HG02571 (cell line): ENCODE results near the gene CEP72.
"Not testable (repeated sequence)": the region's sequence is repeated elsewhere in the genome, so short reads cannot be mapped to it uniquely, and the experiment has no call there.

Source experiments
- ATAC-seq: cut with Tn5 transposase; IDR thresholded peaks from one replicate; pipeline ENCODE4 v1.9.1; 2021; ENCODE audit warnings: mild to moderate bottlenecking, moderate library complexity; ENCODE audit not compliant: unreplicated experiment

The CEP72 gene

DNA sequence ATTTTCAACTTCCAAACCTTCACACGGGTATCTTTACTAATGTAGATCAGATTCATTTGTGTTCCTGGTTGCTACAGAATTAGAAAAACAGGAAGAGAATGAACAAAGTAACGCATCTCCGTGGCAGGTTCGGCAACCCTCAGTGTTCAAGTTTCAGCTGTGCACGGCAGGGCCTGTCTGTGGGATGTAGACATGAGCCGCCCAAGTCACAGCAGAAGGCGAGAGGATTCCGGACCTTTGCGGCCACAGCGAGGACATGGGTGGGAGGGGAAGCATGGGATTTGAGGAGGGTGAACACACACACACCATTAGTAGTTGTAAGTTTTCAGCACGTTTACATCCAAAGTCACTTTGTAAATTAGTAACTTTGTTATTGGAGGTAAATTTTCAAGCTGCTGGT, 31.7 kb upstream of the CEP72 start:
- no peak for ATAC-seq

DNA sequence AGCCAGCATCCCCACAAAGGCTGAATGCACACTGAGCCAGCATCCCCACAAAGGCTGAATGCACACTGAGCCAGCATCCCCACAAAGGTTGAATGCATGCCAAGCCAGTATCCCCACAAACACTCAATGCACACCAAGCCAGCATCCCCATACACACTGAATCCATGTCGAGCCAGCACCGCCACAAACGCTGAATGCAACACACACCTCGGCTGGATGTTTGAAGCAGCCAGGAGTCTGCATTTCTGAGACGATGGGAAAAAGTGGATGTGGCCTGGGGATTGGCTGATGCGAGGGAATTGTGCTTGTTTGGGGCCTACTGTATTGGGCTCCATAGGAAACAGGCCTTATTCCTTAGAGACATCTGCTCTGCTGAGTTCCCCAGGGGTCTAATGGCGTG, 30.9 kb upstream of the CEP72 start:
- ATAC-seq, result no peak

DNA sequence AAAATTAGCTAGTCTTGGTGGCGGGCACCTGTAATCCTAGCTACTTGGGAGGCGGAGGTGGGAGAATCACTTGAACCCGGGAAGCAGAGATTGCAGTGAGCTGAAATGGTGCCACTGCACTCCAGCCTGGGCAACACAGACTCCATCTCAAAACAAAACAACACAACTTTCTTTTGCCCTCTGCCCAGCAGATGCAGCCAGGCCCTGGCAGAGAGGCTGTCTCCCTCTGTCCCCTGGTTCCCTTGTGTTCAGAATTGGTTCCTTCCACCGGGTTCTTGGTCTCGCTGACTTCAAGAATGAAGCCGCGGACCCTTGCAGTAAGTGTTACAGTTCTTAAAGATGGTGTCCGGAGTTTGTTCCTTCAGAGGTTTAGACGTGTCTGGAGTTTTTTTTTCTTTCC, 30.2 kb upstream of the CEP72 start:
- no peak for ATAC-seq

DNA sequence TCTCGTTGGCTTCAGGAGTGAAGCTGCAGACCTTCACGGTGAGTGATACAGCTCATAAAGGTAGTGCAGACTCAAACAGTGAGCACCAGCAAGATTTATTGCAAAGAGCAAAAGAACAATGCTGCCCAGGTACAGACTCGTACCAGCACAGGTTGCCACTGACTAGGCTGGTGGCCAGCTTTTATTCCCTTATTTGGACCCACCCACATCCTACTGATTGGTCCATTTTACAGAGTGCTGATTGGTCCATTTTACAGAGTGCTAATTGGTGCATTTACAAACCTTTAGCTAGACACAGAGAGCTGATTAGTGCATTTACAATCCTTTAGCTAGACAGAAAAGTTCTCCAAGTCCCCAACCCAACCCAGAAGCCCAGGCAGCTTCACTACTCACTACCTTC, 29.7 kb upstream of the CEP72 start:
- not testable (repeated sequence) for ATAC-seq

DNA sequence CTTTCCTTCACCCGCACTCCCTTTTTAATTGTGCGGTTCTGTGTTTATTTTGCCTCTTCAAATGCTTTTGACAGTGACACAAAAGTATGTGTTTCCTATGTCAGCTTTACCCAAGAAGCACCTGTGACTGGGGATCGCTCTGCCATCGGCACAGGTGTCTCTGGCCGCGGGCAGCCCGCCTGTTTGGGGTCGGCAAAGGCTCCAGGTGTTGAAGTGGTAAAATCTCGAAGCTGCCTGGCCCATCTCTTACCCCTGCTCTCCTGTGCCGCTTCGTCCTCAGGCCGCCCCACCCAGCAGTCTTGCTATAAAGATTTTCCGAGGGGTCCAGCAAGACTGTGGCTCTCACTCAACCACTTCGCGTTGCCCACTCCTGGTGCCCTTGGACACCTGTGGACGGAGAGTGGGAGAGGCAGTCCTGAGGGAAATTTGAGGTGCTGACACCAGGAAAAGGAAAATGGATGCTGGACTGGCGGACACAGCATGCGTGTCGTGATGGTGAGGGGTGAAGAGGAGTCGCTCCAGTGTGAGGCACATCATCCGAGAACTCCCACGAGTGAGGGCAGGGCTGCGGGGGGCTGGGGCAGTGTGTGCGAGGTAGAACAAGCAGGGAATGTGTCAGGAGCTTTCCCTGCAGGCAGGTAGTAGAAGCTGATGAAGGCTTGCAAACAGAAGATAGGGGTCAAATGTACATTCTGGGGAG, 29.1 kb upstream of the CEP72 start:
- no peak for ATAC-seq

DNA sequence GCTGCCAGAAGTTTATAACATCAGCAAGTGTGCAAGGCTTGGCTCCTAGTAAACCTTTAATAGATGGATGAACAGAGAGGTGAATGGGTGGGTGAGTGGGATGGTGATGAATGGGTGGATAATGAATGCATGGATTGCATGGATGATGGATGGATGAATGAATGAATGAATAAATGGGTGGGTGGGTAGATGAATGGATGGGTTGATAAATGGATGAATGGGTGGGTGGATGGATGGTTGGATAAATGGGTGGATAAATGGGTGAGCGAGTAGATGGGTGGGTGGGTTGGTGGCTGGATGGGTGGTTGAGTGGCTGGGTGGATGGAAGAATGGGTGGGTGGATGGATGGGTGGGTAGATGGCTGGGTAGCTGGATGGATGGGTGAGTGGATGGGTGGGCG, 28.5 kb upstream of the CEP72 start:
- ATAC-seq, result no peak

DNA sequence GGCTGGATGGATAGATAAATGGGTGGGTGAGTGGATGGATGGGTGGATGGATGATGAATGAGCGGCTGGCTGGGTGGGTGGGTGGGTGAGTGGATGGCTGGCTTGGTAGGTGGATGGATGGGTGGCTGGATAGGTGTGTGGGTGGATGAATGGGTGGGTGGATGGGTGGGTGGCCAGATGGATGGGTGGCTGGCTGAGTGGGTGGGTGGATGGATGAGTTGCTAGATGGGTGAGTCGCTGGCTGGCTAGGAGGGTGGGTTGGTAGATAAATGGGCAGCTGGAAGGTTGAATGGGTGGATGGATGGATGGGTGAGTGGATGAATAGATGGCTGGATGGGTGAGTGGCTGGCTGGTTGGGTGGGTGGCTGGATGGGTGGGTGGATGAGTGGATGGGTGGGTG, 27.9 kb upstream of the CEP72 start:
- ATAC-seq, result no peak

DNA sequence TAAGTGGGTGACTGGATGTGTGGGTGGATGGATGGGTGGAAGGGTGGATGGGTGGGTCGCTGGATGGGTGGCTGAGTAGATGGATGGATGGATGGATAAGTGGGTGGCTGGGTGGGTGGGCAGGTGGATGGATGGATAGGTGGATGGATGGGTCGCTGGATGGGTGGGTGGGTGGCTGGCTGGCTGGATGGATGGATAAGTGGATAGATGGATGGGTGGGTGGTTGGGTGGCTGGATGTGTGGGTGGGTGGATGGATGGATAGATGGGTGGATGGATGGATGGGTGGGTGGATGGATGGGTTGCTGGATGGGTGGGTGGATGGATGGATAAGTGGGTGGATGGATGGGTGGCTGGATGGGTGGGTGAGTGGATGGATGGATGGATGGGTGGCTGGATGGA, 27.3 kb upstream of the CEP72 start:
- ATAC-seq, result no peak

DNA sequence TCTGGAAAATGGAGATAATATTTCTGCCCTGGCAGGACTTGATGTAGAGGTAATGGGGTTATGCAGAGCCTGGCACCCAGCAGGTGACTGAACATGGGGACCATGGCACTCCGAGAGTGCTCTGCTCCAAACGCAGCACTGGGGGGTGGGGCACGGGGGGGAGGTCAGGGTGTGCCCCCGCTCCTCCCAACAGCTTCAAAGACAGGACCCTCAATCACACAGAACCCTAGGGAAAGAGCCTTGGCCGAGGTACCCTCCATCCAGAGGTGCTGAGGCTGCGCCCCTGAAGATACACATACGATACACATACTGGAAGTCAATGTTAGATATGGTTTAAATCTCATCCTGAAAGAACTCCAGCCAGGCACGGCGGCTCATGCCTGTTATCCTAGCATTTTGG, 26.6 kb upstream of the CEP72 start:
- no peak for ATAC-seq

DNA sequence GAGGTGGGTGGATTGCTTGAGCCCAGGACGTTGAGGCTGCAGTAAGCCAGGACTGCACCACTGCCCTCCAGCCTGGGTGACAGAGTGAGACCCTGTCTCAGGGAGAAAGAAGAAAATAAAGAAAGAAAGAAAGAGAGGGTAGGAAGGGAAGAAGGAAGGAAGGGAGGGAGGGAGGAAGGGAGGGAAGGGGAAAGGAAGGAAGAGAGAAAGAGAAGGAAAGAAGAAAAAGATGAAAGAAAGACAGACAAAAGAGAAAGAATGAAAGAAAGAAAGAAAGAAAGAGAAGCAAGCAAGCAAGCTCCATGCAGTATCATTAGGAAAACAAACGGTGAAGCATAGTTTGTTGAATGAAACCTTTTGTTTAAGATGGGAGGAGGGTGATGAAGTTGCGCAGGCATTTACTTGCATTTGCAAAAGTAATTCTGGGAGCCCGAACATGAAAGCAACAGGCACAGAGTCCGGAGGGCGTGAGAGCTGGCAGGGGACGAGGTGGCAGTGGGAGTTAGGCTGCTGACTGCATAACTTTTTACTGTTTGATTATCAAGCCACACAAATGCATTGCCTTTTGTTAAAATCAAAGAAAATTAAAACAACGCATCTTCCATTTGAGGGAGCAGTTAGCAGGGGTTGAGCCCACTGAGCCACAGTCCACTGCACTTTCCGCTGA, 26.0 kb upstream of the CEP72 start:
- no peak for ATAC-seq

DNA sequence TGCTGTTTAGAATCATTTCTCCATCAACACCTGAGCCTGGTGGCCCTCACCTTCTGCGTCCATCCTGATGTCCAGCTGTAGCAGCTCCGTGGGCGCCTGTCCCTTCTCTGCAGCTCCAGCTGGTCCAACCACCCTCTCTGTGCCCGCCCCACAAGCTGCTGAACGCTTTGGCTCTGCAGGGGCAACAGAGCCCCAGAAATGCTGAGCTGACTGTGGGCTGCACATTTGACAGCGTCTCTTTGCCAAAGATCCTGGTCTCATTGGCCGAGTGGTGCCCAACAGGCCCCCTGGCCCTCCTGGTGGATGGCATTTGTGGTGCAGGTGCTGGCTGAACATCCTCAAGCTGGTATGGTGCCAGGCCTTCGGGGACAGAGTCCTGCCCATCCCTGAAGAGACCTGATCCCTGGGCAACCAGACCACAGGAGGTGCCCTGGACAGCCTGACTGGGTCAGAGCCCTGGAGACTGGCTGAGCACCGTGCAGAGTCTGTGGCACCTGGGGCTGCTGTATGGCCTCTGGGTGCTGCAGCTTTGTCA, 25.3 kb upstream of the CEP72 start:
- ATAC-seq, result no peak

DNA sequence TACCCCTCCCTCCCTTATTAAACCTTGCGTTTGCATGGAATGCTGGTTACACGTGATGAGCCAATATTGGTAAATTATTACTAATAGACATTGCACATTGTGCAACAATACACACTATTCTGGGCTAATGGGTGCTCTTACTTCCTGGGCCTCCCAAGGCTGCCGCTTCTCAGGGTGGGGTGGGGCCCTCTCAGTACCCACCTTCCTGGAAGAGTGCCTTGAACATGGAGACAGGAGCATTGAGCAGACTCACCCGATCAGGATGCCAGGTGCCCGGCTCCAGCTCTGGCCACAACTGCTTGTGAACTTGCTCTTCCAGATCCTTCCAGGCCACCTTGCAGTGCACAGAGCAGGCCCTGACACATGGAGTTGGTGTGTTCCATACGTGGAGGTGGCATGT, 24.7 kb upstream of the CEP72 start:
- ATAC-seq, result no peak

DNA sequence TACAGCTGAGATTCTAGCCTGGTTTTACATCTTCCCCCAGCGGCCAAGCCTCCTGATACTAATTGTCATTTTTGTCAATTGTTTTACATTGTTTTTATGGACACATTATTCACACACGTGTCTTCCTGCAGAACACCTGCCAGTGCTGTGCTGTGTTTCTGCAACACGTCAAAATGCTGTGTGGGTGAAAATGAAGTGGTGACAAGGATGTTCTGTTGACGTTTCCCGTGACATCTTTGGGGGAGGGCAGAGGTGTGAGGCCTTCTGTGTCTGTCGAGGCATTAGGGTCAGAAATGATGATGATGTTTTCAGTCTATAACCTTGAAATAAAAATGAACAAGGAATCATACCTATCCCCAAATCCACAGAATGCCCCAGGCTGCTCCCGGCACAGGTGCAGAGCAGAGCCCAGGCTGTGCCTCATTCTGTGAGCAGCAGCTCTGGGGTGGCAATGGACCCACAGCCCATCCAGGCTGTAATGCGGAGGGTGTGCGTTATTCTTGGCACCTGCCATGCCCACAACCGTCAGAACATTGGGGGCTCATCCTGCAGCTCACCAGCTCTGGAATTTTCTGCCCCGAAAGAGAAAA, 23.6 kb upstream of the CEP72 start:
- ATAC-seq, result no peak

DNA sequence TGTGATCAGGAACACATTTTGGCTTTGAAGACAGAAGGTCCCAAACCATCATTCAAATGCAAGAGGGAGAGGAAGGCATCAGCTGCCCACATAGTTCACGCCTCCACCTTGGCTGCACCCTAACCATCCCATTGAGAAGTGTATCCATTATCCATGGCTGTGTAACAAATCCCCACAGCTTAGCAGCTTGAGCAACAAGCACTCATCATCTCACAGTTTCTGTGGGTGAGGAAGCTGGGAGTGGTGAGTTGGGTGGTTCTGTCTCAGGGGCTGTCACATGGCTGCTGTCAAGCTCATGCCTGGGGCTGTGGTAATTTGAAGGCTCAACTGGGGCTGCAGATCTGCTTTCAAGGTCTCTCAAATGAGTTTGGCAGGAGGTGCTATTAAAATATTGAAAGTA, 23.0 kb upstream of the CEP72 start:
- ATAC-seq, result no peak

DNA sequence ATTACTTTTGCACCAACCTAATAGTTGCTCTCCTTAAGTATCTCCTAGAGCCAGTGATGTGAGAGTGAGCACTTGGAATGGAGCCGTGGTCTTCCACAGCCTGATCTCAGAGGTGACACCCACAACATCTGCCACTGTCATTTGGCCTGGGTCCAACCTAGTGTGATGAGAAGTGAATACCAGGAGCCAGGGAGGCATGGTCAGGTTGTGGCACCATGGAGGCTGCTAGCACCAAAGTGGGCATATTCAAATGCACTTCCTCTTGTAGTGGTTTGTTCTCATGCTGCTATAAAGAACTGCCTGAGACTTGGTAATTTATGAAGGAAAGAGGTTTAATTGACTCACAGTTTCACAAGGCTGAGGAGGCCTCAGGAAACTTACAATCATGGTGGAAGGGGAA, 22.6 kb upstream of the CEP72 start:
- no peak for ATAC-seq

DNA sequence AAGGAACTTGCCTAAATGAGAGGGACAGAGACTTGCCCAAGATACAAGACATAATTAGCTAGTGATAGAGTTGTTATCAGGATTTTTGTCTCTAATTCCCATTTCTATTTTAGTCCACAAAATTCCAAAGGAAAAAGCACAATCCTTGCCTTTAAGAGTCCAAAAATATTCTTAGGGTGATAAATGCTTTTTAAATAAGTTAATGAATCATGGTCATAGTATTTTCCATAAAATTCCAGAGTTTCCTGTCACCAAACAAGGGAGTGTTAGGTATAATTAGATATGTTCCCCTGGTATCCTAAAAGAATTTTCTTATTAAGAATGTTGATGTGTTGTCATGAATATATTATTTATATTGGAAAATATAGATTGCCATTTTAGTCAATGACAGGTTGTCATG, 21.8 kb upstream of the CEP72 start:
- ATAC-seq, result no peak

DNA sequence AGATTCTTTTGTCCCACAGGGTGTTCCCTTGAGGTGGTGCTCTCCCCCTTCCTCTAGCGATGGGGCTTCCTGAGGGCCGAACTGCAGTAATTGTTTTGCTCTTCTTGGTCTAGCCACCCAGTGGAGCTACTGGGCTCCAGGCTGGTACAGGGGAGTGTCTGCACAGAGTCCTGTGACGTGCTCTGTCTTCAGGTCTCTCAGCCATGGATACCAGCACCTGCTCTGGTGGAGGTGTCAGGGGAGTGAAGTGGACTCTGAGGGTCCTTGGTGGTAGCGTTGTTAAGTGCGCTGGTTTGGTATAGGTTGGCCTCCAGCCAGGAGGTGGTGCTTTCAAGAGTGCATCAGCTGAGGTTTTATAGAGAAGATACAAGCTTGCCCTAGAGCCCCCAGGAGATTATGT, 20.4 kb upstream of the CEP72 start:
- no peak for ATAC-seq

DNA sequence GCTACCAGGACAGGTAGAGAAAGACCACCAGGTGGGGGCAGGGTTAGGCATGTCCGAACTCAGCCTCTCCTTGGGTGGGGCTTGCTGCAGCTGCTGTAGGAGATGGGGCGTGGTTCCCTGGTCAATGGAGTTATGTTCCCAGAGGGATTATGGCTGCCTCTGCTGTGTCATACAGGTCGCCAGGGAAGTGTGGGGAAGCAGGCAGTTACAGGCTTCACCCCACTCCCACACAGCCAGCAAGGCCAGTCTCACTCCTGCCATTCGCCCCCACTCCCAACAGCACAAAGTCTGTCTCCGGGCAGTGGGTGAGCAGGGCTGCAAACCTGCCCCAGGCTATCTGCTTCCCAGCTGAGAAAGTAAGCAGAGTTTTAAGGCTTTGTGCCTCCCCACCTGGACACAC, 20.0 kb upstream of the CEP72 start:
- no peak for ATAC-seq

DNA sequence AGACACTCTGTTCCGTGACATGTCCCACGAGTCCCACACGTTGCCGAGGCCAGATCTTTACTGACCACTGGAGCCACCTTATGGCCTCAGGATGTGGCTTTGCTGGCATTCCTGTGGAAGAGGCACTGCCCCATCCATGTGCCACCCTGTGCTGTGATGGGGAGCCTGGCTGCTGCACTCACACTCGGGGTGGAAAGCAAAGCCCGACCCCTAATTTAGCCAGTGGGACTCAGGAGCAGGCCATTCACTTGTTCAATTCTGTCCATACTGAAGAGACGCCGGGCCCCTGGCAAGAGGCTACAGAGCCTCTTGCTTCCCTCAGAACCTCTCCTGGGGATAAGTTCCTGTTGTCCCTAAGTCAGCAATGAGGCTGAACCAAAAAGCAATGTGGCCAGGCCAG, 18.6 kb upstream of the CEP72 start:
- no peak for ATAC-seq

DNA sequence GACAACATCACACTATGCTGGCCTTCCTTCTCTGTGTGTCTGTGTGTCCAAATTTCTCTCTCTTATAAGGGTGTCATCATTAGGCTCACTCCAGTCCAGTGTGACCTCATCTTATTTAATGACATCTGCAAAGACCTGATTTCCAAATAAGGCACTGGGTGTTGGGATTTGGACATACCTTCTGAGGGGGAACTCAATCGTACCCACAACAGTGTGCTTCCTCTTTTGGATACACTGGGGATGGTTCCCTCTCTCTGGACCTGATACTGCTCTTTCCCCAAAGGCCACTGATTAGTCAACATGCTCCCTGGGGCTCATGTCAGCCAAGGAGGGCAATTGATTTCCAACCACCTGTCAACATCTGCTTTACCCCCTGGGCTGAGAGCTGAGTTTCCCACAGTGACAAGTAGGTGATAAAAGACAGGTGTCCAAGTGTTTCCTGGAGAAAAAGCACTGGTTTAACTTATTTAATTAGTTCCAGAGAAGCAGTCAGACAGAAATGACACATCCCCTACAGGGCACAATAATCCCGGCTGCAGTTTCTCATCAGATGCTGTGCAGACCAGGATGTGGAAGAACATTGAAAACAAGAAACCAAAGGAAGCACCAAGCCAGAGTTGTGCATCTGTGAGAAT, 17.8 kb upstream of the CEP72 start:
- no peak for ATAC-seq

DNA sequence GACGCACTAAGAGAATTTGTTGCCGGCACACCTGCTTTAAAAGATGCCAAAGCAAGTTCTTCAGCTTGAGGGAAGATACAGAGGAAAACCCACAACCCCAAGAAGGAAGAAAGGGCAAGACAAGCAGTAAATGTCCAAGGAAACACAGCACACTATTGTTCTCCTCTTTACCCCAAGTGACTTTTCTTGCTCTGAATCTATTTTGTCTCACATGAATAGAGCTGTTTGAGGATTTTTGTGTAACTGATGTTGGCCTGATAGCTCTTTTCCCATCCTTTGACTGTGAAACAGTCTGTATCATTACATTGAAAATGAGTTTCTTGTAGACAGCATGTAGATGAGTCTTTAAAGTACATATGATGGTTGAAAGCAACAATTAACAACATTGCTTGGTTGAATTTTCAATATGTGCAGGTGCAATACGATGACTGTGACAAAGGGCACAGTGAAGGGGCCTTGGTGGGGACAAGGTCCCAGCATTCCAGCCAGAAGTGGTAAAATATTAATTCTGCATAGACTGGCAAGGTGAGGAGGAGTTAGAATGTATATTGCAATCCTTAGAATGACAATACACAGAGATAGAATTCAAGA, 16.8 kb upstream of the CEP72 start:
- no peak for ATAC-seq
